ENCODE results near the gene SPAG17.

- TF ChIP-seq, protein P1, sequence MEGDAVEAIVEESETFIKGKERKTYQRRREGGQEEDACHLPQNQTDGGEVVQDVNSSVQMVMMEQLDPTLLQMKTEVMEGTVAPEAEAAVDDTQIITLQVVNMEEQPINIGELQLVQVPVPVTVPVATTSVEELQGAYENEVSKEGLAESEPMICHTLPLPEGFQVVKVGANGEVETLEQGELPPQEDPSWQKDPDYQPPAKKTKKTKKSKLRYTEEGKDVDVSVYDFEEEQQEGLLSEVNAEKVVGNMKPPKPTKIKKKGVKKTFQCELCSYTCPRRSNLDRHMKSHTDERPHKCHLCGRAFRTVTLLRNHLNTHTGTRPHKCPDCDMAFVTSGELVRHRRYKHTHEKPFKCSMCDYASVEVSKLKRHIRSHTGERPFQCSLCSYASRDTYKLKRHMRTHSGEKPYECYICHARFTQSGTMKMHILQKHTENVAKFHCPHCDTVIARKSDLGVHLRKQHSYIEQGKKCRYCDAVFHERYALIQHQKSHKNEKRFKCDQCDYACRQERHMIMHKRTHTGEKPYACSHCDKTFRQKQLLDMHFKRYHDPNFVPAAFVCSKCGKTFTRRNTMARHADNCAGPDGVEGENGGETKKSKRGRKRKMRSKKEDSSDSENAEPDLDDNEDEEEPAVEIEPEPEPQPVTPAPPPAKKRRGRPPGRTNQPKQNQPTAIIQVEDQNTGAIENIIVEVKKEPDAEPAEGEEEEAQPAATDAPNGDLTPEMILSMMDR (optimal IDR thresholded peaks at IDR 0.05 in 1 of 3, IDR thresholded peaks at IDR 0.05 in 1 of 3, conservative IDR thresholded peaks at IDR 0.05 in 1 of 3; ENCODE audit: extremely low read depth in 1 of 3, insufficient read depth in 2 of 3, low read length in 3 of 3) = no peak
- no peak for TF ChIP-seq EZH2 (IDR thresholded peaks at IDR 0.05; ENCODE audit: low read length)
These were observed 82.6 kb downstream of the SPAG17 start for GRCh38 chr1:118102445-118102844.
